Skeletal muscle satellite cell (primary cell): Measurements from ENCODE around the gene ANK3.

Experiments used
- H3K27me3 ChIP-seq: 2 replicates; pipeline ENCODE4 v1.7.0; 2013; ENCODE audit warnings: low read length; ENCODE audit not compliant: control insufficient read depth, insufficient read depth
- H3K36me3 ChIP-seq: 2 replicates; pipeline ENCODE4 v1.7.0; 2013; ENCODE audit warnings: mild to moderate bottlenecking, control low read depth, low read length; ENCODE audit not compliant: insufficient read depth
- H3K4me1 ChIP-seq: 2 replicates; pipeline ENCODE4 v1.7.0; 2013; ENCODE audit warnings: low read length; ENCODE audit not compliant: control insufficient read depth, insufficient read depth
- H3K4me2 ChIP-seq: 2 replicates; pipeline ENCODE4 v1.7.0; 2013; ENCODE audit warnings: mild to moderate bottlenecking, low read length
- H3K4me3 ChIP-seq: 2 replicates; pipeline ENCODE4 v1.7.0; 2013; ENCODE audit warnings: low read length
- H3K9ac ChIP-seq: 2 replicates; pipeline ENCODE4 v1.7.0; 2013; ENCODE audit warnings: mild to moderate bottlenecking, low read depth, low read length, moderate library complexity
- H3K9me3 ChIP-seq: replicated peaks from 2 replicates; pipeline ENCODE4 v1.7.0; 2013; ENCODE audit warnings: mild to moderate bottlenecking, control low read depth, low read length

ANK3 gene

GRCh38 chr10:60186315-60187071, 203.2 kb downstream of the ANK3 start:
- Histone ChIP-seq H3K4me2 (peak overlapping the region; percentile 48), H3K36me3 (no peaks in the 10 kb centered on the region), H3K4me3 (peak overlapping the region; percentile 12), H3K9ac (no peak overlapping the region), H3K9me3 (no peaks in the 10 kb centered on the region), H3K4me1 (peaks cover 30% of the 10 kb centered on the region), H3K27me3 (no peaks in the 10 kb centered on the region)

- no peaks in the 10 kb centered on the region for H3K36me3 ChIP-seq
- no peak overlapping the region for H3K4me2 ChIP-seq
- no peak overlapping the region for H3K4me3 ChIP-seq
- H3K4me1 ChIP-seq = peaks cover 30% of the 10 kb centered on the region
- H3K27me3 ChIP-seq = no peaks in the 10 kb centered on the region
- H3K9me3 ChIP-seq = no peaks in the 10 kb centered on the region
- no peak overlapping the region for H3K9ac ChIP-seq
These were observed 204.3 kb downstream of the ANK3 start for GRCh38 chr10:60185421-60185820.

GRCh38 chr10:60182691-60183090, 207.0 kb downstream of the ANK3 start:
- Histone ChIP-seq H3K4me1 (peaks cover 30% of the 10 kb centered on the region), H3K27me3 (no peaks in the 10 kb centered on the region), H3K9me3 (no peaks in the 10 kb centered on the region), H3K36me3 (no peaks in the 10 kb centered on the region), H3K4me3 (peak overlapping the region; percentile 7), H3K9ac (peak overlapping the region; percentile 38), H3K4me2 (peak overlapping the region; percentile 46)

- peaks cover 2% of the 10 kb centered on the region for H3K4me1 ChIP-seq
- no peak overlapping the region for H3K4me3 ChIP-seq
- H3K9ac ChIP-seq = no peak overlapping the region
- no peaks in the 10 kb centered on the region for H3K36me3 ChIP-seq
- H3K27me3 ChIP-seq = no peaks in the 10 kb centered on the region
- no peaks in the 10 kb centered on the region for H3K9me3 ChIP-seq
- no peak overlapping the region for H3K4me2 ChIP-seq
These were observed 212.8 kb downstream of the ANK3 start for GRCh38 chr10:60176925-60177324.

- Histone ChIP-seq H3K9me3 (no peaks in the 10 kb centered on the region), H3K36me3 (no peaks in the 10 kb centered on the region), H3K4me1 (peaks cover 8% of the 10 kb centered on the region), H3K9ac (no peak overlapping the region), H3K4me2 (no peak overlapping the region), H3K4me3 (no peak overlapping the region), H3K27me3 (no peaks in the 10 kb centered on the region)
These were observed 214.2 kb downstream of the ANK3 start for GRCh38 chr10:60175441-60175971.

GRCh38 chr10:60172363-60172990, 217.2 kb downstream of the ANK3 start:
- no peaks in the 10 kb centered on the region for H3K27me3 ChIP-seq
- H3K9ac ChIP-seq = no peak overlapping the region
- H3K4me3 ChIP-seq = no peak overlapping the region
- no peaks in the 10 kb centered on the region for H3K9me3 ChIP-seq
- peaks cover 8% of the 10 kb centered on the region for H3K4me1 ChIP-seq
- no peak overlapping the region for H3K4me2 ChIP-seq
- H3K36me3 ChIP-seq = no peaks in the 10 kb centered on the region

- Histone ChIP-seq H3K4me2 (no peak overlapping the region), H3K4me3 (no peak overlapping the region), H3K27me3 (no peaks in the 10 kb centered on the region), H3K9me3 (no peaks in the 10 kb centered on the region), H3K4me1 (peaks cover 13% of the 10 kb centered on the region), H3K36me3 (no peaks in the 10 kb centered on the region), H3K9ac (no peak overlapping the region)
These were observed 218.2 kb downstream of the ANK3 start for GRCh38 chr10:60171436-60172013.

GRCh38 chr10:60170250-60170649, 219.4 kb downstream of the ANK3 start:
- no peak overlapping the region for H3K4me3 ChIP-seq
- H3K9me3 ChIP-seq = no peaks in the 10 kb centered on the region
- H3K4me2 ChIP-seq = no peak overlapping the region
- no peak overlapping the region for H3K9ac ChIP-seq
- H3K36me3 ChIP-seq = no peaks in the 10 kb centered on the region
- H3K27me3 ChIP-seq = no peaks in the 10 kb centered on the region
- peaks cover 14% of the 10 kb centered on the region for H3K4me1 ChIP-seq

- H3K4me1 ChIP-seq = peaks cover 14% of the 10 kb centered on the region
- no peak overlapping the region for H3K4me3 ChIP-seq
- no peak overlapping the region for H3K4me2 ChIP-seq
- no peaks in the 10 kb centered on the region for H3K9me3 ChIP-seq
- H3K9ac ChIP-seq = no peak overlapping the region
- H3K27me3 ChIP-seq = no peaks in the 10 kb centered on the region
- H3K36me3 ChIP-seq = no peaks in the 10 kb centered on the region
These were observed 220.6 kb downstream of the ANK3 start for GRCh38 chr10:60169111-60169510.

GRCh38 chr10:60167050-60167449, 222.6 kb downstream of the ANK3 start:
- no peaks in the 10 kb centered on the region for H3K36me3 ChIP-seq

GRCh38 chr10:60163786-60164185, 225.9 kb downstream of the ANK3 start:
- peaks cover 6% of the 10 kb centered on the region for H3K4me1 ChIP-seq
- H3K27me3 ChIP-seq = no peaks in the 10 kb centered on the region
- H3K9me3 ChIP-seq = no peaks in the 10 kb centered on the region
- H3K4me2 ChIP-seq = no peak overlapping the region
- no peak overlapping the region for H3K9ac ChIP-seq
- H3K36me3 ChIP-seq = no peaks in the 10 kb centered on the region
- H3K4me3 ChIP-seq = no peak overlapping the region

More at GRCh38 chr10:60167050-60167449, 222.6 kb downstream of the ANK3 start:
- Histone ChIP-seq H3K4me3 (peak overlapping the region; percentile 60), H3K4me1 (peaks cover 14% of the 10 kb centered on the region), H3K9ac (peak overlapping the region; percentile 60), H3K9me3 (no peaks in the 10 kb centered on the region), H3K4me2 (peak overlapping the region; percentile 82), H3K27me3 (no peaks in the 10 kb centered on the region)
